GM21367 (cell line): ENCODE results near the gene C3orf22.
"Not testable (repeated sequence)": the region's sequence is repeated elsewhere in the genome, so short reads cannot be mapped to it uniquely, and the experiment has no call there.

Source experiments
- ATAC-seq: cut with Tn5 transposase; IDR thresholded peaks from one replicate; pipeline ENCODE4 v1.9.1; 2021; ENCODE audit not compliant: unreplicated experiment

Gene C3orf22

GRCh38 chr3:126543457-126544061 is 15.2 kb downstream of the C3orf22 start:
- no peak for ATAC-seq

DNA sequence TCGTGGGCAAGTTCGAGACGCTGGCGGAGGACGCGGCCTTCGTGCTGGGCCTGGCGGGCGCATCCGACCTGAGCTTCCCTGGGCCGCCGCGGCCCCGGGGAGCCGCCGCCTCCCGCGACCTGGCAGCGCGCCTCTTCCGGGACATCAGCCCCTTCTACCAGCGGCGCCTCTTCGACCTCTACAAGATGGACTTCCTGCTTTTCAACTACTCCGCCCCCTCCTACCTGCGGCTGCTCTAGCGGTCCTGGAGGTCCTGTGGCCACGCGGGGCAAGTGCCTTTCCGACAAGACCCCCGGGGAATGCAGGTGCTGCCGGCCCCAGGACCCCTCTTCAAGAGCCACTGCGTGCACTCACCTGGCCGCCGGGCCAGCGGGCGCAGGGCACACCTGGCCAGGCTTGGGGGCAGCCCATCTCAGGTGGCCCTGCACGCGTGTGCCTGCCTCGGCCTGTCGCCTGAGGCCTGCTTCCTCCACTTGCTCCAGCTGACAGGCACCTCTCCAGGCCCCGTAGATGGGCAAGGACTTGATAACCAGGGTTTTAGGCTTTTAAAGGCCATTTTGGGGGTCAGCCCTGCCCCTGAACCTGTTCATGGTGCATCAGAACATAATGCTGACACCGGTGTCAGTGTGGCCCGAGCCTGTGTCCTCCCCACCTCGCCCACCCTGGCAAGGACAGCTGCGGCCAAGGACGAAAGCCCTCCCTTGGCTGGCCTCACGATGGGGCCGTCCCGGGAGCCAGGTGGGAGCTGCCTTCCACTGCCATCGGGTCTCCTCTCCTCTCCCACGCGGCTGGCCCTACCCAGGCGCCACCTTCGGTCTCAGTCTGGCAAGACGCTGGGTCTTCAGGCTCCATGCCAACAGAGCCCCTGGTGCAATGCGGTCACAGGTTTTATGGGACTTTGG is 16.1 kb downstream of the C3orf22 start:
- no peak for ATAC-seq

GRCh38 chr3:126541628-126542339 is 16.9 kb downstream of the C3orf22 start:
- ATAC-seq: no peak

DNA sequence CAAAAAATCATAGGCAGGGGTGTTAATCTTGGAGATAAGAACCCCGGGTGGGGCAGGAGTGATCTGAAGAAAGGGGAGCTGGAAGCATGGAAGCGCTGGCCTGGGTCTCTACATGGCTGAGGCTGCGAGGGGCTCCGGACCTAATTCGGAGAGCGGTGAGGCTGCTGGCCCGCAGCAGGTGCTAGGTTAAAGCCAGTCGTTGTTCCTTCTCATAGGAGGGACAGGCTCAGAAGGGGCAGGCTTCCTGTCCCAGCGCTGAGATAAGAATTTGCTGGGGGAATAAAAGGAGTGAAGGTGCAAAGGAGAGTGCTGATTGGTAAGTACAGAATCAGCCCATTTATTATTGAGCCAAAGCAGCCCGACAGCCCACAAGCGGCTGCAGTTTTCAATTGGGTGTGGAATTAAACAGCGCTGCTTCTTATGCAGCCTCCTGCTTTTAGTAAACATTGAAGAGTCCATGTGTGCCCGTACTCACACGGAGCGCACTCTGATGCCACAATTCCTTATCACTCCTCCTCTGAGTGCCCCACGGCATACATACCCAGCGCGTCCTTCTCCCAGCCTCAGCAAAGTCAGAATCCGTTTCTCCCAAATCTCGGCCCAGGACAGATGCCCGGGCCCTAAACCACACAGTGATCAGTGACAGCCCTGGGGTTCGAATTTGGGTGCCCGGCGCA is 17.6 kb downstream of the C3orf22 start:
- ATAC-seq: no peak

GRCh38 chr3:126540342-126540849 is 18.3 kb downstream of the C3orf22 start:
- no peak for ATAC-seq

- no peak for ATAC-seq
Observed at GRCh38 chr3:126539558-126540250, 19.0 kb downstream of the C3orf22 start.

- no peak for ATAC-seq
Observed at GRCh38 chr3:126538966-126539365, 19.8 kb downstream of the C3orf22 start.

GRCh38 chr3:126538316-126538715 is 20.4 kb downstream of the C3orf22 start:
- no peak for ATAC-seq

DNA sequence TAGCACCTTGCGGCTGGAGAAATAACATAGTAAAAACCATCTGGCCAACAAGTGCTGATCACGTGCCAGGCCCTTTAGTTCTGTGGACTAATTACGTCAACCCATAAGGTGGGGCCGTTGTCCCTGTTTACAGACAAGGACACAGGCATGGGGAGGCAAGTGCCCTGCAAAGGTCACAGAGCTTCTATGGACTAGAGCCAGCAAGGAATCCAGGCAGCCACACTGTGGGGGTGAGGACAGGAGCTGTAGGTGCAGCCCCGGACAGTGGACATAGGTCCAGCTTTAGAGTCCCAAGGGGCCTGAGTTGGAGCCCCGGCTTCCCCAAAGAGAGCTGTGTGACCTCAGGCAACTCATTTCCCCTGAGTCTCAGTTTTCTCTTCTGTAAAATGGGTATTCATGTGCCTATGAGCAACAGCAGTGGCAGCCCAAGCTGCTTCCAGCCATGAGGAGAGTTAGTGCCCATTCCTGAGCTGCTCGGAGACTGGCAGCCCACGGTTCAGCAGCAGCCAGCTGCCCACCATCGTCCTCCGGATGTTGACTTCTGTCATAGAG is 20.9 kb downstream of the C3orf22 start:
- no peak for ATAC-seq

GRCh38 chr3:126537116-126537729 is 21.5 kb downstream of the C3orf22 start:
- ATAC-seq: no peak

- ATAC-seq: no peak
Observed at GRCh38 chr3:126536126-126536525, 22.6 kb downstream of the C3orf22 start.

DNA sequence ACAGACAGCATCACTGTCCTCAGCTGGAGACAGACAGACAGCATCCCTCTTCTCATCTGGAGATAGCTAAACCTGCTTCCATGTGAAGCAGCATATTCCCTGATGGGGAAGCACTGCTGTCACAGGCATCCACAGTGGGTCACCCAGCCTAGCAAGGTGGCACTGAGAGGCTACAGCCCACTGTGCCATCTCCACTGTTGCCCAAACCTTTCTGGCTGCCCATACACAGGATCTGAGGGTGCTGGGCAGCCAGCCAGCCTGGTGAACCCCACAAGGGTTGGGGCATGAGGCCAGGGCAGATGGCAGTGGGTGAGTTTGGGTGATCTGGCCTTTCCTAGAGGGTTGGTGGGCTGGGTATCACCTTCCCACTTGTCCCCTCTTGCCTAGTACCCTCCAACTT is 23.1 kb downstream of the C3orf22 start:
- no peak for ATAC-seq

GRCh38 chr3:126534716-126535115 is 24.0 kb downstream of the C3orf22 start:
- ATAC-seq: not testable (repeated sequence)

DNA sequence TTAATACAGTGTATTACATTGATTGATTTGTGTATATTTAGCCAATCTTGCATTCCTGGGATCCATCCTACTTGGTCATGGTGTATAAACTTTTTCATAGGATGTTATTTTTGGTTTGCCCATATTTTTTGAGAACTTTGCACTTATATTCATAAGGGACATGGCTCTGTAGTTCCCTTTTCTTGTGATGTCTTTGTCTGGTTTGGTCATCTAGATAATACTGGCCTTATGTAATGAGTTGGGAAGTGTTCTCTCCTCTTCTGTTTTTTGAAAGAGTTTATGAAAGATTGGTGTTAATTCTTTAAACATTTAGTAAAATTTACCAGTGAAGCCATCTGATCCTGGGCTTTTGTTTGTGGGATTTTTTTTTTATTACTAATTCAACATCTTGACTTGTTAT is 25.2 kb downstream of the C3orf22 start:
- ATAC-seq: no peak

- no peak for ATAC-seq
Observed at GRCh38 chr3:126531051-126531330, 27.7 kb downstream of the C3orf22 start.

DNA sequence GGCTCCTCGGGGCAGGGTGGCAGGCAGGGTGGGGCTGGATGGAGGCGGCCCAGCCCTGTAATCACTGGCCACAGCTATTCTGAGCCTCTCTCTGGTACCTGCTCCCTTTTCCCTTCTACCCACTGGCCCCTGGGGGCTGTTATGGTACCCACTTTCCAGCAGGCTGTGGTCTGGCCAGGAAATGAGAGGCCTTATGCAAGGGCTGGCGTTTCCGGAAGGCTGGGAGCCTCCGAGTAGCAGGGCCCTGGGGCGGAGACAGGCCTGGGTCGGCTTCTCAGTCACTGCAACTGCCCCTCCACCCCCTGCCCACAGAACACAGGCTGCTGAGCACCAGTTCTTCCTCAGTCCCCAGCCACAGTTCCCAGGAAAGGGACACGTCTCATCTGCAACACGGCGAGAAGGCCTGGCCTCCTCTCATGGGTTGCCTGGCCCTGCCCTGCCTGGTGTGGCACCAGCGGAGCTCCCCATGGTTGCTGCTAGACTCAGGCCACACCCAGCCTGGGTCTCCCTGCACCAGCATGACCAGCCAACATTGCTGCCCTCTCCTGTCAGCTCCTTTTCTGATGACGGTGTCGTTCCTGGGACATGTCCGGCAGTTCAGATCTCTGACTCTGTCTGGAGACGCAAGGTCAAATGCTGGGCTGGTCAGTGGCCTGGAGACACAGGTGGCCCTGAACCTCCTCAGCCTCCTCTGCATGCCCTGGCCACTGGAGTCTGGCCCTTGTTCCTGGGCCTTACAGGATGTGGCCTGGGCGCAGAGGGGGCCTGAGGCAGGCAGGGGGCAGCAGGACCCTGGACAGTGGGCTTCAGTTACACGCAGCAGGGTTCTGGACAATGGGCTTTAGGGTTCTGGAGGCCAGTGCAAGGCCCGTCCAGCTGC is 28.3 kb downstream of the C3orf22 start:
- no peak for ATAC-seq

DNA sequence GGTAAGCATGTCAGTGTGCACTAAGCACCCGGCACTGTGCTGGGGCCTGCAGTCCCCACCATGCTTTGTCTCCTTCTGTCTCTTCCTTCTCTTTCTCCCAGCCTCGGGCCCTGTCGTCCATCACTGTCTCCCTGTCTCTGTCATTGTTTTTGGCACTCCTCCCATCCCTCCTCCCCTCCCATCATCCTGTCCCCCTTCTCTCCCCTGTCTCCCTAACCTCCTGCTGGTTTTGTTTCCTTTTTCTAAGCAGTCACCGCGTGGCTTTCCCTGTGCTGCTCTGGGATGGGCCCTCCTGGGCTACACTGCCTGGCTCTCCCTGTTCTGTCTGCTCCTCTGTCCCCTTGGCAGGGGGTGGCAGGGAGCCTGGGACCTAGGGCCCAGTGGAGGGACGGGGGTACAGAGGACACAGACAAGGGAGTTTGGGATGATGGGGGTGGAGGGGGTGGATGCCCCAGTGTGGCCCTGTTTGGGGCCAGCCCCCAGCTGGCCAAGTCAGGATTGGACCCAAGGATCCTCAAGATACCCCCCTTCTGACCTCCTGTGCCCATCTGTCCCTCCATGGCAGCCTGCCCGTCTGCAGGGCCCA is 29.1 kb downstream of the C3orf22 start:
- no peak for ATAC-seq

- no peak for ATAC-seq
Observed at GRCh38 chr3:126528800-126529541, 29.8 kb downstream of the C3orf22 start.
